WERI-Rb-1 (cell line): ENCODE measurements around the gene PLEKHG3.

ENCODE experiments used
- DNase-seq: peaks from one replicate; pipeline ENCODE4 v3.0.0-alpha.2; 2020
- H3K27ac ChIP-seq: fragments of 250-450 bp; sonication (Bioruptor Pico); 2 replicates; pipeline ENCODE4 v1.5.1; 2020; ENCODE audit warnings: mild to moderate bottlenecking, moderate library complexity
- H3K27me3 ChIP-seq: fragments of 250-450 bp; sonication (Bioruptor Pico); 2 replicates; pipeline ENCODE4 v1.5.1; 2021; ENCODE audit warnings: mild to moderate bottlenecking, low read depth, moderate library complexity; ENCODE audit not compliant: insufficient read depth, severe bottlenecking
- H3K36me3 ChIP-seq: fragments of 250-450 bp; sonication (Bioruptor Pico); 2 replicates; pipeline ENCODE4 v1.5.1; 2020; ENCODE audit warnings: mild to moderate bottlenecking, moderate library complexity
- H3K4me3 ChIP-seq: 2 replicates; pipeline ENCODE4 v1.5.1; 2011; ENCODE audit warnings: low read depth, mild to moderate bottlenecking, control low read depth, low read length
- H3K9me3 ChIP-seq: fragments of 250-450 bp; sonication (Bioruptor Pico); 2 replicates; pipeline ENCODE4 v1.5.1; 2021; ENCODE audit warnings: mild to moderate bottlenecking, moderate library complexity; ENCODE audit not compliant: severe bottlenecking
- TF ChIP-seq, protein P1 (sequence below): IDR thresholded peaks from 2 replicates; pipeline ENCODE4 v1.5.1; 2011; ENCODE audit warnings: low read depth, mild to moderate bottlenecking, control low read depth, inconsistent platforms, low read length

Gene PLEKHG3

DNA sequence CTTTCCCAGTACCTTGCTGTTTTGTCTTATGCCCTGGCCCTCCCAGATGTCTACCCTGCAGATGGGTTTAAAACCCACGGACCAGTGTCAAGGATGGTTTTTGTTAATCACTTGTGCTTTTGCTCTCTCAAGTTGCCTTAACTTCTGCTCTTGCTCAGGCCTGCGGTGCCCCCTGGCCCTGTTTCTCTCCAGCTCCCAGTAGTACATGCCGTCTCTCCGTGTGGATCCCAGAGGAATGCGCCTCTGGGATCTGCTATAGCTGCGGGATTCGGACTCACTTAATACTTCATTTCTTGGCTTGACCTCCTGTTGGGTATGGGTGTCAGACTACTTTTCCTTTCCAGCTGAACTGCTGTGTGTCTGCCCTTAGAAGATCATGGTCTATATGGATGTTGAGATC lies 14.5 kb downstream of the PLEKHG3 start:
- no peaks in the 10 kb centered on the region for H3K27me3 ChIP-seq
- no peak for DNase-seq
- TF ChIP-seq, protein P1, sequence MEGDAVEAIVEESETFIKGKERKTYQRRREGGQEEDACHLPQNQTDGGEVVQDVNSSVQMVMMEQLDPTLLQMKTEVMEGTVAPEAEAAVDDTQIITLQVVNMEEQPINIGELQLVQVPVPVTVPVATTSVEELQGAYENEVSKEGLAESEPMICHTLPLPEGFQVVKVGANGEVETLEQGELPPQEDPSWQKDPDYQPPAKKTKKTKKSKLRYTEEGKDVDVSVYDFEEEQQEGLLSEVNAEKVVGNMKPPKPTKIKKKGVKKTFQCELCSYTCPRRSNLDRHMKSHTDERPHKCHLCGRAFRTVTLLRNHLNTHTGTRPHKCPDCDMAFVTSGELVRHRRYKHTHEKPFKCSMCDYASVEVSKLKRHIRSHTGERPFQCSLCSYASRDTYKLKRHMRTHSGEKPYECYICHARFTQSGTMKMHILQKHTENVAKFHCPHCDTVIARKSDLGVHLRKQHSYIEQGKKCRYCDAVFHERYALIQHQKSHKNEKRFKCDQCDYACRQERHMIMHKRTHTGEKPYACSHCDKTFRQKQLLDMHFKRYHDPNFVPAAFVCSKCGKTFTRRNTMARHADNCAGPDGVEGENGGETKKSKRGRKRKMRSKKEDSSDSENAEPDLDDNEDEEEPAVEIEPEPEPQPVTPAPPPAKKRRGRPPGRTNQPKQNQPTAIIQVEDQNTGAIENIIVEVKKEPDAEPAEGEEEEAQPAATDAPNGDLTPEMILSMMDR = no peak
- H3K27ac ChIP-seq = no peak overlapping the region
- H3K36me3 ChIP-seq = no peaks in the 10 kb centered on the region
- H3K9me3 ChIP-seq = peaks cover 12% of the 10 kb centered on the region
- H3K4me3 ChIP-seq = no peak overlapping the region

DNA sequence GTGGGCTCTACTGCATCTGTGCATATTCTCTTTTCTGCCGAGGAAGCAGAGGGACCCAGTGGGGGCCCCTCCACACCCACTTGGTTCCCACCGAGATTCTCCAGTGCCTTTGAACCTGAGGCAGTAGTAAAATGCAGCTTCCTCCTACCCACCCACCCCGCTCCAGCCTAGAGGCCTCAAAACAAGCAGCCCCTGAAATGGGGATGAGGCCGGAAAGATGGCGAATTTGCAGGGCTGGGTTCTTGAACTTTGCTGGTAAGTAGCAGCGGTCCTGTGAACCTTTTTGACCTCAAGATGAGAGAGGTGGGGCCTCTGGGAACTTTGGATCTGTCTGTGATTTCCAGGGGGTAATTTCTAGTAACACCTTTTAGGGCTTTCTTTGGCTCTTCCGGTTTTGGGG lies 15.4 kb downstream of the PLEKHG3 start:
- Histone ChIP-seq H3K27ac (no peak overlapping the region), H3K36me3 (no peaks in the 10 kb centered on the region), H3K9me3 (peaks cover 5% of the 10 kb centered on the region), H3K4me3 (no peak overlapping the region), H3K27me3 (no peaks in the 10 kb centered on the region)
- TF ChIP-seq, protein P1 = no peak
- DNase-seq = no peak

DNA sequence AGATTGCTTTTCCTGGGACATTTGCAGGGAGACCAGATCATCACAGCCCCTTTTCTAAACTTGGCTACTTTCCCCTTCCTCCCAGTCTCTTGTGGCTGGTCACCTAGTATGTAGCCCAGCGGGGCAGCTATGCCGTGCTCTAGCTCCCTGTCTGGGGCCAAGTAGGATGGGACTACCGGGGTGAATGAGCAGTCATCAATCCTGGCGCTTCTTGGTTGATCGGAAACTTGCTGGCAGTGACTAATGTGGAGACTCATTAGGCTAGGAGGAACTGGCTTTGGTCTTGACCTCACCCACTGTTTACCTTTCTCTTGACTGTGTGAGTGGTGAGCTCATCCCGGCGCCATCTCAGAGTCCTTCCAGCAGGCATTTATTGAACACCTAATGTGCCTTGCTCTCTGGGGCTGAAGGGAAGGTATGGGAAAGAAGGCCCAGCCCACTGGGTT lies 15.9 kb downstream of the PLEKHG3 start:
- no peak for DNase-seq
- no peaks in the 10 kb centered on the region for H3K36me3 ChIP-seq
- TF ChIP-seq, protein P1 = no peak
- H3K27me3 ChIP-seq = no peaks in the 10 kb centered on the region
- H3K9me3 ChIP-seq = peaks cover 5% of the 10 kb centered on the region
- H3K4me3 ChIP-seq = no peak overlapping the region
- no peak overlapping the region for H3K27ac ChIP-seq

DNA sequence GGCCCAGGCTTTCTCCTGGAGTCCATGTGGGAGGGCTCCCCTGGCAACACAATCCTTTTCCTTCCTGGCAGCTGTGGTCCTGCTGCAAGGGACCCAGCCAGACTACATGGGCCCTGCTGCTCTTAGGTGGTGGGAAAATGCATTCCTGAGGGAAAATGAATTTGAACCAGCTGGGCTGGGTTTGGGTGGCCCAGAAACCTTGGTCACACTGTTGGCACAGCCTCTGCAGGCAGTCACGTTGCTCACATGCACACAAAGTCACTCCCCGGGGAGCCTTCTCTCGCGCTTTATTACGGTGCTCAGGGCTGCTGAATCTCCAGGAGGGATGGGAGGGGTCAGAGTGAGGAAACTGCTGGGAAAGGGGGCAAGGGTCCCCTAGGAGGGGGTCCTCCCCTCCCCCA lies 17.2 kb downstream of the PLEKHG3 start:
- H3K36me3 ChIP-seq = no peaks in the 10 kb centered on the region
- H3K4me3 ChIP-seq = no peak overlapping the region
- H3K27ac ChIP-seq = no peak overlapping the region
- no peak for DNase-seq
- no peaks in the 10 kb centered on the region for H3K27me3 ChIP-seq
- peaks cover 5% of the 10 kb centered on the region for H3K9me3 ChIP-seq
- TF ChIP-seq, protein P1 = no peak

DNA sequence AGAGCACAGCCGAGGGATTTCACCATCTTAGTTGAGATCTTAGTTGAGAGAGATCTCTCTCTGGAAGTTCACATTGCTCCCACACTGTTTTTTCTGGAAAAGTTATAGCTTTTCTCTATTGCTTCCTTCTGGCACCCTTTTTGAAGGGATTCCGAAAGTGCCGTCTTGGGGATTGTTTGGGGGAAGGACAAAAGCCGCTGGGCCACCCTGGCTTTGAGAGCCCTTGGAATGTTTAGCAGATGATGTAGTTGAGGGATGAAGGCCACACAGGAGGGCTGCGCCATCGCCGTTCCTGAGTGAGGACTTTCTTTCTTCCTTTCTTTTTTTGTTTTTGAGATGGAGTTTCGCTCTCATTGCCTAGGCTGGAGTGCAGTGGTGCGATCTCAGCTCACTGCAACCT lies 17.7 kb downstream of the PLEKHG3 start:
- H3K27me3 ChIP-seq = no peaks in the 10 kb centered on the region
- H3K36me3 ChIP-seq = no peaks in the 10 kb centered on the region
- no peak for DNase-seq
- no peak overlapping the region for H3K27ac ChIP-seq
- H3K9me3 ChIP-seq = peaks cover 5% of the 10 kb centered on the region
- TF ChIP-seq, protein P1 = no peak
- H3K4me3 ChIP-seq = no peak overlapping the region

DNA sequence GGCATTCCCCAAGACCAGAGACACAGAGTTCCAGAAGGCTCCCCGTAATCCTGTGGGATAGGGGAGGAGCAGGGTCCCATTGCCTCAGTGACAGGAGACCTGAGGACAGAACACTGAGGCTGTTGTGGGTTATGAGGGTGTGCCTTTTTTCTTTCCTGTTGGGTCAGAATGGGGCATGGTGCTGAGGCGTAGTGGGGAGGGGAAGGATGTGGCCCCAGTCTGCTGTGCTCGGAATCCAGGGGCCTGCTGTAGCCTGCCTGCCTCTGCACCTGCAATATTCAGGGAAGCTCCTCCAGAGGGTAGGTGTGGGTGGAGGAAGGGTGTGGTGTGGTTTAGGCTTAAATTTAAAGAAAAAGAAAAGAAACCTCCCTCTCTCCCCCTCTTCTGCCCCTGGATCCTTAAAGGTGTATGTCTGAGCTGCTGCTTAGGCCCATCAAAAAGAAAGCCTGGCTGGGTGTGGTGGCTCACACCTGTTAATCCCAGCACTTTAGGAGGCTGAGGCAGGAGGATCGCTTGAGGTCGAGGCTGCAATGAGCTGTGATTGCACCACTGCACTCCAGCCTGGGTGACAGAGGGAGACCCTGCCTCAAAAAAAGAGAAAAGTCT lies 18.7 kb downstream of the PLEKHG3 start:
- H3K4me3 ChIP-seq = no peak overlapping the region
- no peak overlapping the region for H3K27ac ChIP-seq
- no peak for DNase-seq
- TF ChIP-seq, protein P1 = no peak
- H3K36me3 ChIP-seq = peaks cover 3% of the 10 kb centered on the region; the same call in 1 of the 2 replicates
- no peaks in the 10 kb centered on the region for H3K27me3 ChIP-seq
- peaks cover 5% of the 10 kb centered on the region for H3K9me3 ChIP-seq
